H1 (cell line): ENCODE data around the gene ZBTB47.

ENCODE experiments used
- BACH1 ChIP-seq: IDR thresholded peaks from 2 replicates; pipeline ENCODE4 v1.6.1; 2012; ENCODE audit warnings: low read length, improper control_type of control experiment
- BCL11A ChIP-seq, 2 experiments: IDR thresholded peaks; one replicate each; pipeline ENCODE4 v1.6.1; 2011; ENCODE audit warnings: low read depth in 2 of 2, low read length in 2 of 2, mild to moderate bottlenecking in 2 of 2
- CEBPB ChIP-seq: IDR thresholded peaks from 2 replicates; pipeline ENCODE4 v1.6.1; 2012; ENCODE audit warnings: low read depth, low read length
- CTCF ChIP-seq, 3 experiments: IDR thresholded peaks; 1 replicate in 2 of 3; 2 replicates in 1 of 3; pipeline versions ENCODE4 v1.5.1 to v1.6.1; 2011; ENCODE audit warnings: low read length in 3 of 3, mild to moderate bottlenecking in 3 of 3, inconsistent platforms in 2 of 3, low read depth in 1 of 3, moderate library complexity in 1 of 3; ENCODE audit not compliant: insufficient read depth in 1 of 3; ENCODE audit errors: control extremely low read depth in 1 of 3
- E2F6 ChIP-seq: IDR thresholded peaks from 2 replicates; pipeline ENCODE4 v1.6.1; 2012; ENCODE audit warnings: inconsistent platforms
- EZH2 ChIP-seq: fragments of 200-600 bp; sonication (generic); IDR thresholded peaks from 2 replicates; pipeline ENCODE4 v1.7.1; 2012; ENCODE audit warnings: low read depth, mild to moderate bottlenecking, moderate library complexity, low read length, inconsistent platforms; ENCODE audit not compliant: severe bottlenecking
- POLR2A ChIP-seq, 2 experiments: IDR thresholded peaks; 1 replicate in 1 of 2; 2 replicates in 1 of 2; pipeline ENCODE4 v1.6.1; 2011; ENCODE audit warnings: low read depth in 2 of 2, low read length in 2 of 2, mild to moderate bottlenecking in 2 of 2; ENCODE audit errors: control extremely low read depth in 1 of 2
- RXRA ChIP-seq: IDR thresholded peaks from 2 replicates; pipeline ENCODE4 v1.6.1; 2011; ENCODE audit warnings: low read depth, mild to moderate bottlenecking, low read length, moderate library complexity; ENCODE audit not compliant: insufficient read depth
- TAF1 ChIP-seq: IDR thresholded peaks from 2 replicates; pipeline ENCODE4 v1.6.1; 2011; ENCODE audit warnings: mild to moderate bottlenecking, low read depth, low read length
- TEAD4 ChIP-seq: IDR thresholded peaks from 2 replicates; pipeline ENCODE4 v1.6.1; 2012; ENCODE audit warnings: low read depth, low read length, inconsistent platforms, mixed read lengths
- USF2 ChIP-seq: IDR thresholded peaks from 2 replicates; pipeline ENCODE4 v1.6.1; 2011; ENCODE audit warnings: low read length, improper control_type of control experiment

GRCh38 chr3:42712688-42713372 is 59.3 kb downstream of the ZBTB47 start:
- TF ChIP-seq BACH1 (no peak), EZH2 (no peak), USF2 (no peak), TAF1 (no peak), CTCF (IDR thresholded peaks at IDR 0.05; ENCODE audit: control extremely low read depth in 1 of 3, insufficient read depth in 1 of 3, low read depth in 1 of 3, low read length in 3 of 3) (no peak), CEBPB (no peak), TEAD4 (no peak), E2F6 (no peak), BCL11A (IDR thresholded peaks at IDR 0.05; ENCODE audit: low read depth in 2 of 2, low read length in 2 of 2) (no peak), RXRA (no peak), POLR2A (IDR thresholded peaks at IDR 0.05; ENCODE audit: control extremely low read depth in 1 of 2, low read depth in 2 of 2, low read length in 2 of 2) (no peak)
